HG02884 (cell line): Measurements from ENCODE around the gene ASZ1.

Experiments
- ATAC-seq: cut with Tn5 transposase; IDR thresholded peaks from one replicate; pipeline ENCODE4 v1.9.1; 2021; ENCODE audit warnings: mild to moderate bottlenecking, moderate library complexity; ENCODE audit not compliant: unreplicated experiment

ASZ1 gene

DNA sequence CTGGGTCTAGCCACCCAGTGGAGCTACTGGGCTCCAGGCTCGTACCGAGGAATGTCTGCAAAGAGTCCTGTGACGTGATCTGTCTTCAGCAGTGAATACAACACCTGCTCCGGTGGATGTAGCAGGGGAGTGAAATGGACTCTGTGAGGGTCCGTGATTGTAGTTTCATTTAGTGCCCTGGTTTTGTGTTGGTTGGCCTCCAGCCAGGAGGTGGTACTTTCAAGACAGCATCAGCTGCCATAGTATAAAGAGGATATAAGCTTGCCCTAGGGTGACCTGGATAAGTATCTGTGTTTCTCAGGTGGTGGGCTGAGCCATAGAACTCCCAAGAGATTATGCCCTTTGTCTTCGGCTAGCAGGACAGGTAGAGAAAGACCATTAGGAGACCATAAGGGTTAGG lies 79.8 kb downstream of the ASZ1 start:
- no peak for ATAC-seq

DNA sequence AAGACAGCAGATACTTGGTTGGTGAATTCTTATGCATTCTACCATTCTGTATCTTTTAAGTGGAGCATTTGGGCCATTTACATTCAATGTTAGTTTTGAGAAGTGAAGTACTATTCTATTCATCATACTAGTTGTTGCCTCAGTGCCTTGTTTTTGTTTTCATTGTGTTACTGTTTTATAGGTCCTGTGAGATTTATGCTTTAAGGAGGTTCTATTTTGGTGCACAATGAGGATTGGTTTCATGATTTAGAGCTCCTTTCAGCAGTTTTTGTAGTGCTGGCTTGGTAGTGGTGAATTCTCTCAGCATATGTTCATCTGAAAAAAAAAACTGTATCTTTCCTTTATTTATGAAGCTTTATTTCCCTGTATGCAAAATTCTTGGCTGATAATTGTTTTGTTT lies 81.1 kb downstream of the ASZ1 start:
- no peak for ATAC-seq

DNA sequence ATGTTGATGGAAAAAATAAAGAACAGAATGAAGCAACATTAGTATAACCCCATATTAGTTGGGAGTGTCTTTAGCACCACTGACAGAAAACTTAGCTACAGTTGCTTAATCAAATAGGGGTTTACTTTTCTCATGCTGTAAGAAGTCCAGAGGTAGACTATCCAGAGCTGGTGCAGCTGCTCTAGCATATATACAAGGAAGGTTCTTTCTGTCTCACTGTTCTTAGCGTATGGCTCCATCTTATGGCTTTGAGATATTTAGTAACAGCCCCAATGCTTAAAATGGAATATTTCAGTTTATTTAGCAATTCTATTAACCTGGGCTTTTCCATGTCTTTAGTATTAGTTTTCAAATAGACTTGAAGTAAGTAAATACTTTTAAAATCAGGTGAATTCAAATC lies 89.3 kb downstream of the ASZ1 start:
- no peak for ATAC-seq

DNA sequence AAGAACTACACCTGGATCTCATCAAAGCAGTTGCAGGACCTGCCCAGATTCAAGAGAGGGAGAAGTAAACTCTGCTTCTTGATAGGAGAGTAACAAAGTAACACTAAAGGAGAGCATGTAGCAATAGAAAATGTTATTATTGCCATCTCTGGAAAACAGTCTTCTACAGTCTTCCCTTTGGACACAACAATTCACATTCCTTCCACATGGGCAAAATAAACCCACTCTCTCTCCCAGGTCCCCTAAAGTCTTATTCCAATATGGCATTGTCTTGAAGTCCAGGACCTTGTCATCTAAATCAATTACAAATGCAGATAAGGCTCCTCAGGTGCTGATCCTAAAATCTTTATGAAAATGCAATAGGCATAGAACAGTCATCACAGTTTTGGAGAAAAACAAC lies 94.1 kb downstream of the ASZ1 start:
- no peak for ATAC-seq

DNA sequence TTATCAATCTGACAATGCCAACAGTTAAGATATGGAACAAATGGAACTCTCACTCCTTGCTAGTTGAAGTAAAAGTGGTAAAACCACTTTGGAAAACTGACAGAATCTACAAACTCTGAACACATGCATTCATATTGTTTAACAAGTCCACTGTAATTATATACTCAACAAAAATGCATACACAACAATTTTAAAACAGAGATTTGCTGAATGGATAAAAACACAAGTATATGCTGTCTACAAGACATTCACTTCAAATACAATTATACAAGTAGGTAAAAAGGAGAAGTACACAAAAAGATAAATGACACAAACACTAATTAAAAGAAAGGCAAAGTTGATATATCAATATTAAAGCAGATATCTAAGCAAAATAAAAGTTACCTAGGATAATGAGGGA lies 95.3 kb downstream of the ASZ1 start:
- ATAC-seq, result no peak

DNA sequence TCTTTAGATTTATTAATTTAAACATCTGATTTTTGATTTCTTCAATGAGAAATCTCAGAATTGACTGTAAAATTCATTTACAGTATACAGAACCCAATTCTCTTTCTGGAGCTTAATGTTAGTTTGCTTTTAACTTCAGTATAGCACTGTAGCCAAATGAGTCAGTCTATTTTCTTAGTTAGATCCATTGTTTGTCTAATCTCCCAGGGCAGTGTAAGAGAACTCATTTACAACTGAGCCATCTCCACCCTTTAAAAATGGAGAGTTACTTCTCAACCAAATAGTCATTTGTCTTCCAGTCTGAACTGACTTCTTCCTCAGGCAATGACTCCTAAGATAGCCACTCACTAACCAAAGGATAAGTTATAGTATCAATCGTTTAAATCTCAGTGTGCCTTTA lies 101.5 kb downstream of the ASZ1 start:
- no peak for ATAC-seq

DNA sequence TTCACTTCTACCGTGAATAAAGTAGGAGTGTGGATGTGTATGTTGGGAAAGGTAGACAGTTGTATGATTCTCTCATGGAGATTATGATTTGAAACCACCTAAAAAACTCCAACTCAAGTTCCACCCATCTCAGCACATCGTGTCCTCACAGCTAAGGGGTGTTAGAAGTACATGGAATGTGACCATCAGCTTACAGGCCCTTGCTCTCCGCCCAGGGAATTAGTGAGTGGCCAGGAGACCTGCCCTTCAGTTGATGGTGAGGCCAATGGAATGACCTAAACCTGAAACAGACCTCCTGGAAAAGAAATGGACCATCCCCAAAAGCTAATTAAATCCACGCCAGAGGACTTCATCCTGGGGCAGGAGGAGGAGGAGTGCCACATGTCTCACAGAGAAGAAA lies 102.3 kb downstream of the ASZ1 start:
- ATAC-seq, result no peak

DNA sequence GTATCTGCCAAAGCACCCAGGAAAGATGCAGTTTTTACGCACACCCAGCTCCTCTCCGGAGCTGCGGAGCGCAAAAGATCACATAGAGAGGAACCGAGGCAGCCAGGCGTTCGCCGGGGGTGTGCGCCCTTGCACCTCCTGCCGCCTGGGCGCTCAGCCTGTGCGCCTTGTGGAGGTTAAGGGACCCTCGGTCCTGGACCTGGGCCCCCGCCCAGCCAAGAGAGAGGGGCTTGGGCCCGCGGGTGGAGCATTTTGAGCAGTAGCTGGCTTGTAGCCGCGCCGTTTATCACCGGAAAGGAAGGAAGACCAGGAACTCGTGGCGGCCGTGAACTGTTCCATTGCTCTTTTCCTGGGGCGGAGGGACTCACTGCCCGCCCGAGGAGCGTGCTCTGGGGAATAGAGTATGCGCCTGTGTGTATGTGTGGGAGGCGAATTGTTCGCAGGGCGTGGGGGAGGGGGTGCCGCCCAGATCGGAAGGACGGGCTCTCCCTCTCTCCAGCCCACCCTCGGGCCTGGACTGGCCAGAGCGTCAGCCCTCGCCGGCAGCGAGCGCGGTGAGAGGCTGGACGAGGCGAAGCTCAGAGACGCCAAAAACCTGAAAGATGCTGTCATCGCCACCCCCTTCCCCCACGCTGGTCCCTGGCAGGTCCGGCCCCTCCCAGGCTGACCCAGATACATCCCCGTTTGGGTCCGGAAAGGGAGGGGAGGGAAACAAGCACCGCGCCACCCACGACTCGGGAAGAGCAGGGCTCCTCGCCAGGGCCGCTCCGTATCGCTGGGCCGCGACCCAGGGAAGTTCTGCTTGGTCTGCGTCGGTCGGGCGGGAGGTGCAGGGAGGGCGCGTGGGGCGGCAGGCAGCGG lies 103.2 kb downstream of the ASZ1 start:
- ATAC-seq, result no peak

DNA sequence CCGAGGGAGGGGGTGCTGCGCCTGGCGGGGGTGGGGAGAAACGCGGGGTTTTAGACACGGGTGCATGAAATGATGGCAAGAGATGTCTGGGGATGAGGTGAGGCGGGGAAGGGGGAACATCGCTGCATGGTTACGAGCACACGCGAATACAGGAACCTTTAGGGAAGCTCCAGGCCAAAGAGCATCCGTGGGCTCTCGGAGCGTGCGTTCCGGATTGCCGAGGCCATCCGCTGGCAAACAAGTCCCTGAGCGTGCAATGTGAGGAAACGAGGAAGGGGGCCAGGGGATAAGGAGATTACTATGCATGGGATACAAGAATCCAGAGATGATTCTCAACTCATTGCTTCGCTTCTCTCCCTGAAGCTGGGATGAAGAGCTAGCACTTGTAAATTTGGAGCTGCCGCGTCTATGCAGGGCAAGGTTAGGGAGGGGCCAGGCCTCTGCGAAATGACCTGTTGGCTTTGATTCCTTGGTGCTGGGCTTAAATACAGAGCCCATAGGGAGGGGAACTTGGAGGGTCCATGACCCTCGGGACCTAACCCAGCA lies 103.9 kb downstream of the ASZ1 start:
- ATAC-seq, result no peak

DNA sequence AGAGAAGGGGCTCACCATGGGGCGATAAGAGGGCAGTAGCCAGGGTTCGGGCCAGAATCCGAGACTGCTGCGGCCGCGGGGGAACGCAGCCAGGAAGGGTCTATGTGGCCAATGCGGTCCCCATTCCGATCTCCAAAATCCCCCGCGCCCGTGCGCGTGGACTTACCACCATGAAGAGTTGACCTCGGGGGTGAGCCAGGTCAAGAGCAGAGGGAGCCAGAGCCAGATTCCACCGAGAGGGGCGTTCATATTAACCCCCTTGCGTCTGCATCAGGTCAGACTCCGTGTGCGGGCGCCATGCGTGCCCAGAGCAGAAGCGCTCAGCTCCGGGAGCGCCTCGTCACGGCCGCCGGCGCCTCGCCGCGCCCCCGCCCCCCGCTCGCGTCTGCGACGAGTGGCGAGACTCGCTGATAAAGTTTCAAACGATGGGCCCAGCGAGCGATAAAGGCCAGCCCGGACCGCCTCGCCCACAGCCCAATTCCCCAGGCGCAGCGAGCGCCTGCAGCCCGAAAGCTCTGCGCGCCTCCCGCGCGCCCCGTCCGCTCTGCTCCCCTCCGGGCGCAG lies 104.5 kb downstream of the ASZ1 start, which contains the start of gene WNT2:
Gene WNT2, minus strand, starts transcription at position 318 of the 564 bp plus-strand sequence. Its CDS starts 69 bp downstream, at position 249.
- ATAC-seq, result no peak

DNA sequence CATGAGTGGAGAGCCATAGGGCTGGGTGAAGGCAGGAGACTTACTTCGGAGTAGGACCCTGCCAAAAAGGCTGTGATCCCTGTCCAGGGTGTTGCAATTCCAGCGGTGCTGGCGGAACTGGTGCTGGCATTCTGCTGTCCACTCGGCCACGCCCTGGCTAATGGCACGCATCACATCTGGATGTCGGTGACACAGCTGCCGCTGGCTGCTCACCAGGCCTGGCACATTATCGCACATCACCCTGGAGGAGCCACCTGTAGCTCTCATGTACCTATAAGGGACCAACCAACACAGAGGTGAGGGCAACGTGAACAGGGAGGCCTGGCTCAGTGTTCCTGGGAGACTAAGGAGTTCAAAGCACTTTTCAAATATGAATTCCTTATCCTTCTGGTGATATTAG lies 106.8 kb downstream of the ASZ1 start:
- no peak for ATAC-seq

DNA sequence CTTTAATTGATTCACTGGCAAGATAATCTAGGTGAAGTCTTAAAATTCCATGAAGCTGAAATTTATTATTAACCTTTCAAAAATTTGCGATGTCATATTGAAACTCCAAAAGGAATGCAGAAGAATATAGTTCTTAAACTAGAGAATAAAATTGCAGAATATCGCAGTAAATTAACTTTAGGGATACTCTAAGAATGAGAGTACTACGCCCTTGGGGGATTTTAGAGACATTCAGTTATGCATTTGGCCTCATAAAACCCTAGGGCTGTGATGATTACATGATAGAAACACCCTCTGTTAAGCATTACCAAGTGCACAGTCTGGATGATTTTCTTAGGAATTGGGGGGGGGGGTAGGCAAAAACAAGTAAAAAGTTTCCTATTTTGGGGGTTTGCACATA lies 108.1 kb downstream of the ASZ1 start:
- ATAC-seq, result no peak

DNA sequence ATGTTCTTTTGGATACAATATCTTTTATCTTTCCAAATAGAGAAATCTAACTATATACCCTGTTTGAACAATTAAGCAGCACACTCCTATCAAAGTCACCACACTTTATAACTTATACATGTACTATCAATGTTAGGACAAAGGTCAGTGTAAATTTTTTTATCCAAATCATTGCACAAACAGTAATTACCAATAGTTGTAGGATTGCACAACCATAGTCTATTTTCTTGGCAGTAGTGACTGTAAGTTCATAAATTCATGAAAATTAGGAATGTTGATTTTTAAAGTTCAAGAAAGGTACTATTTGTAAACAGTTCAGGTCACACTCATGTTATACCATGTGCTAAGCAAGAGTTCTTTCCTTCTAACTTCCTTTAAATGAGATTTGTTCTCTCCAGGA lies 113.7 kb downstream of the ASZ1 start:
- no peak for ATAC-seq
